Smooth muscle cell (in vitro differentiated cells): ENCODE data around the gene TAS2R14. TPM values are rescaled to one million over a fixed set of nuclear protein-coding genes. Genes with fewer than 3 reads are reported as not detected.

Source experiments
- DNase-seq: peaks from one replicate; lab custom pipeline; 2025; ENCODE audit not compliant: unreplicated experiment; lab: John Stamatoyannopoulos, UW
- H2AFZ ChIP-seq: fragments of 200-600 bp; sonication (generic); 2 replicates; pipeline ENCODE4 v1.6.0; 2016; ENCODE audit warnings: antibody characterized with exemption, low read depth, mild to moderate bottlenecking
- H3F3A ChIP-seq: fragments of 200-600 bp; sonication (generic); 2 replicates; pipeline ENCODE4 v1.6.0; 2017; ENCODE audit warnings: antibody characterized with exemption, low read depth
- H3K27ac ChIP-seq: fragments of 200-600 bp; sonication (generic); 2 replicates; pipeline ENCODE4 v1.5.1; 2016; ENCODE audit warnings: low read depth, mild to moderate bottlenecking
- H3K27me3 ChIP-seq: fragments of 200-600 bp; sonication (generic); 2 replicates; pipeline ENCODE4 v1.6.1; 2016; ENCODE audit warnings: low read depth, mild to moderate bottlenecking
- H3K36me3 ChIP-seq: fragments of 200-600 bp; sonication (generic); 2 replicates; pipeline ENCODE4 v1.5.1; 2016; ENCODE audit warnings: low read depth
- H3K4me1 ChIP-seq: fragments of 200-600 bp; sonication (generic); 2 replicates; pipeline ENCODE4 v1.5.1; 2016; ENCODE audit warnings: low read depth
- H3K4me2 ChIP-seq: fragments of 200-600 bp; sonication (generic); 2 replicates; pipeline ENCODE4 v1.6.0; 2016; ENCODE audit warnings: mild to moderate bottlenecking
- H3K4me3 ChIP-seq: fragments of 200-600 bp; sonication (generic); 2 replicates; pipeline ENCODE4 v1.5.1; 2016; ENCODE audit warnings: mild to moderate bottlenecking
- H3K79me2 ChIP-seq: fragments of 200-600 bp; sonication (generic); 2 replicates; pipeline ENCODE4 v1.6.0; 2016; ENCODE audit warnings: low read depth, mild to moderate bottlenecking
- H3K9ac ChIP-seq: fragments of 200-600 bp; sonication (generic); 2 replicates; pipeline ENCODE4 v1.6.0; 2016; ENCODE audit warnings: low read depth
- H3K9me3 ChIP-seq: fragments of 200-600 bp; sonication (generic); replicated peaks from 2 replicates; pipeline ENCODE4 v1.5.1; 2016; ENCODE audit warnings: low read depth
- H4K20me1 ChIP-seq: fragments of 200-600 bp; sonication (generic); 2 replicates; pipeline ENCODE4 v1.6.0; 2016; ENCODE audit warnings: low read depth
- CTCF ChIP-seq: fragments of 200-600 bp; sonication (generic); IDR thresholded peaks from 2 replicates; pipeline ENCODE4 v1.5.1; 2017; ENCODE audit warnings: borderline replicate concordance, mild to moderate bottlenecking, antibody characterized with exemption; ENCODE audit not compliant: insufficient read depth, poor library complexity, severe bottlenecking
- WGBS: methylation state at CpG from one replicate; pipeline ENCODE4 v1.1.7; 2016; ENCODE audit warnings: low lambda C conversion rate; 5-methylcytosine and 5-hydroxymethylcytosine counted together
- polyA plus RNA-seq: library from polyadenylated mRNA; unstranded; fragments of >200 nt; fragmentation: Nextera tagmentation; extraction: Ambion mirVana; gene quantifications from 2 replicates; pipeline ENCODE4 v1.2.1, GENCODE V29; 2016
- total RNA-seq: library from RNA; depleted of rRNA; stranded (reverse); fragments of >200 nt; gene quantifications from 2 replicates; pipeline ENCODE4 v1.2.3, GENCODE V29; 2014

The TAS2R14 gene
- total RNA-seq (5.8 and 7.1 TPM in 2 replicates), polyA plus RNA-seq (1.2 and 2.5 TPM in 2 replicates)

GRCh38 chr12:10939163-10939562, at the start of gene TAS2R14:
TSS of gene TAS2R14 (minus strand) at chr12:10939263. CDS start at chr12:10939207, 56 bp downstream.
- no peak for TF ChIP-seq CTCF
- Histone ChIP-seq H3K4me3 (no peak within 1 kb of the TSS), H3K9ac (no peak within 1 kb of the TSS), H4K20me1 (peaks cover 7% of the 10 kb centered on the region), H2AFZ (no peak within 1 kb of the TSS), H3K27ac (peak within 1 kb of the TSS; percentile 85), H3F3A (peaks cover 10% of the 10 kb centered on the region), H3K27me3 (no peaks in the 10 kb centered on the region), H3K4me1 (no peaks in the 10 kb centered on the region), H3K36me3 (no peaks in the 10 kb centered on the region), H3K9me3 (no peaks in the 10 kb centered on the region), H3K4me2 (no peak within 1 kb of the TSS), H3K79me2 (no peaks in the 10 kb centered on the region)
- WGBS: 76% methylated on average over 1 of the region's 1 CpG
- no peak for DNase-seq

DNA sequence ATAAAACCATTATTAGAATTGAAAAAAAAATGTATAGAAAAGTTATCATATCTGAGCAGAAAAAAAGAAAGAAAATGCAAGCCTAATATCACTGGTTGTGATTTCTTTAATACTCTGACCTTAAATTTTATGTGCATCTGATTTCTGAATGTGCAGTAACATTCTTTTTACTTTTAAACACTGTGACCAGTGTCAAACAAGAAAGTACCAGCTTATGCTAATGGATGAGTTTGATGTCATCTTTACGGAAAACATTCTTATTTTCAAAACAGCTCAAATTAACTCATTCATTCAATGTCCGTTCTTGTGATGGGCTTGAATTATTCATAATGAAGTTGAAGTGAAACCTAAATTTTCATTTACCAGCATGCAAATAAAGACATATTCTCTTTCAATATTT, 47.7 kb upstream of the TAS2R14 start, which contains the start of gene TAS2R50:
Gene TAS2R50, minus strand, starts transcription at position 101 of the 400 bp plus-strand sequence. Its CDS starts 52 bp downstream, at position 49.
- no peak within 1 kb of the TSS for H3K4me3 ChIP-seq
- H3F3A ChIP-seq: no peaks in the 10 kb centered on the region
- H3K27ac ChIP-seq: no peak within 1 kb of the TSS
- WGBS: 52% methylated on average over 2 of the region's 2 CpGs
- peaks cover 4% of the 10 kb centered on the region for H3K9me3 ChIP-seq
- DNase-seq: no peak
- no peaks in the 10 kb centered on the region for H4K20me1 ChIP-seq
- no peak for TF ChIP-seq CTCF
- H3K79me2 ChIP-seq: no peaks in the 10 kb centered on the region
- no peaks in the 10 kb centered on the region for H3K27me3 ChIP-seq
- peaks cover 7% of the 10 kb centered on the region for H3K36me3 ChIP-seq
- no peak within 1 kb of the TSS for H3K4me2 ChIP-seq
- no peak within 1 kb of the TSS for H3K9ac ChIP-seq
- H3K4me1 ChIP-seq: no peaks in the 10 kb centered on the region
- H2AFZ ChIP-seq: no peak within 1 kb of the TSS

GRCh38 chr12:10982244-10982643, 43.2 kb upstream of the TAS2R14 start:
- no peak overlapping the region for H2AFZ ChIP-seq
- no peak for TF ChIP-seq CTCF
- no peak overlapping the region for H3K27ac ChIP-seq
- H3K9ac ChIP-seq: no peak overlapping the region
- no peaks in the 10 kb centered on the region for H3F3A ChIP-seq
- no peak for DNase-seq
- H4K20me1 ChIP-seq: peaks cover 12% of the 10 kb centered on the region
- no peaks in the 10 kb centered on the region for H3K4me1 ChIP-seq
- H3K27me3 ChIP-seq: no peaks in the 10 kb centered on the region
- peaks cover 9% of the 10 kb centered on the region for H3K79me2 ChIP-seq
- no peak overlapping the region for H3K4me2 ChIP-seq
- H3K36me3 ChIP-seq: no peaks in the 10 kb centered on the region
- no peaks in the 10 kb centered on the region for H3K9me3 ChIP-seq
- WGBS: 90% methylated on average over 5 of the region's 5 CpGs
- no peak overlapping the region for H3K4me3 ChIP-seq

DNA sequence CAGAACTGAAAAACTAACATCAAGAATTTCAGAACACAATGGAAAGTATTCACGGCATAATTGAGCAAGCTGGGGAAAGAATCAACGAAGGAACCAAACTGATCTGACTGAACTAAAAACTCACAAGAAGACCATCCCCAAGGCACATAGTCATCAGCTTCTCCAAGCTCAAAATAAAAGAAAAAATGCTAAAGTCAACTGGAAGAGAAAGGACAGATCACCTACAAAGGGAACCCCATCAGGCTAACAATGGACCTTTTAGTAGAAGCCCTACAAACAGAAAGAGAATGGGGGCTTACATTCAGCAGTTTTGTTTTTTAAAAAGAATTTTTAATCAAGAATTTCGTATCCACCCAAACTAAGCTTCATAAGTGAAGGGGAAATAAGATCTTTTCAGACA, 35.9 kb upstream of the TAS2R14 start:
- H3K4me1 ChIP-seq: peaks cover 9% of the 10 kb centered on the region
- H4K20me1 ChIP-seq: peaks cover 55% of the 10 kb centered on the region
- no peak overlapping the region for H3K9ac ChIP-seq
- H3F3A ChIP-seq: no peaks in the 10 kb centered on the region
- no peak for DNase-seq
- no peaks in the 10 kb centered on the region for H3K27me3 ChIP-seq
- H2AFZ ChIP-seq: no peak overlapping the region
- no peak overlapping the region for H3K27ac ChIP-seq
- no peak for TF ChIP-seq CTCF
- no peak overlapping the region for H3K4me2 ChIP-seq
- H3K36me3 ChIP-seq: no peaks in the 10 kb centered on the region
- H3K79me2 ChIP-seq: peaks cover 13% of the 10 kb centered on the region
- H3K9me3 ChIP-seq: no peaks in the 10 kb centered on the region
- no peak overlapping the region for H3K4me3 ChIP-seq
- 77% methylated on average over 3 of the region's 3 CpGs for WGBS
